ENCODE measurements around the gene ACTG1.

The ACTG1 gene

GRCh38 chr17:81470944-81471817 lies 41.4 kb downstream of the ACTG1 start:
- Mint-ChIP-seq H3K27ac (no peak overlapping the region), H3K27me3 (peaks cover 3% of the 10 kb centered on the region), H3K4me3 (no peak overlapping the region), H3K4me1 (no peaks in the 10 kb centered on the region), H3K9me3 (no peaks in the 10 kb centered on the region), H3K36me3 (no peaks in the 10 kb centered on the region)
- no peak for DNase-seq (ENCODE audit: low spot score in 2 of 2)
- ATAC-seq (ENCODE audit: low read depth) = no peak

DNA sequence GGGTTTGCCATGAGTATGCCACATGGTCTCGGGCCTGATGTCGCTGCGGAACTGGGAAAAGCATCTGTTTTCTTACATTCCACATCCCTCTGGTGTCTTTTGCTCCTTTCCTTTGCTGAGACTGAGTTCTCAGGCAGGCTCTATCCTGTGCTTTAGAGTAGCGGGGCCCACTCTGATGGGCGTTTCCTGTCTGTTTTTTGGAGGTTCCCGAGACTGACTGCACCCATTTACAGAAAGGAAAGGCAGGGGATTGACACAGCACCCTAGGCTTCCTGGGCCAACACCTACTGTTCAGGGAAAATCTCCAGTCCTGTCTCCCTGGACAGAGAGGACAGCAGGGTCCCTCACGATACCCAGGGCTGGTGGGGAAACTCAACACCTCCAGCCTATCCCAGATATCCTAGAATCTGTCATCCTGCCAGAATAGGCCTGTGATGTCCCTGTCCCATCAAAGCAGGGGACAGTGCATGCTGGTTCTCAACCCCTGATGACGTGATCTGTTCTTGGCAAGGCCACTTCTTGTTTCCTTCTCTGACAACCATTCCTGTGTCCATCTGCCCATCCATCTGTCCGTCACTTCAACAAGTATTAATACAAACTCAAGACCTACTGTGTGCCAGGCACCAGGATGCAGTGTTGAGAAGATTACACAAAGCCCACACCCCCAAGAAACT lies 42.2 kb downstream of the ACTG1 start:
- H3K27ac Mint-ChIP-seq = no peak overlapping the region
- DNase-seq (ENCODE audit: low spot score in 2 of 2) = no peak
- H3K4me3 Mint-ChIP-seq = no peak overlapping the region
- no peaks in the 10 kb centered on the region for H3K36me3 Mint-ChIP-seq
- no peaks in the 10 kb centered on the region for H3K4me1 Mint-ChIP-seq
- H3K9me3 Mint-ChIP-seq = no peaks in the 10 kb centered on the region
- H3K27me3 Mint-ChIP-seq = peaks cover 3% of the 10 kb centered on the region
- ATAC-seq (ENCODE audit: low read depth) = no peak

DNA sequence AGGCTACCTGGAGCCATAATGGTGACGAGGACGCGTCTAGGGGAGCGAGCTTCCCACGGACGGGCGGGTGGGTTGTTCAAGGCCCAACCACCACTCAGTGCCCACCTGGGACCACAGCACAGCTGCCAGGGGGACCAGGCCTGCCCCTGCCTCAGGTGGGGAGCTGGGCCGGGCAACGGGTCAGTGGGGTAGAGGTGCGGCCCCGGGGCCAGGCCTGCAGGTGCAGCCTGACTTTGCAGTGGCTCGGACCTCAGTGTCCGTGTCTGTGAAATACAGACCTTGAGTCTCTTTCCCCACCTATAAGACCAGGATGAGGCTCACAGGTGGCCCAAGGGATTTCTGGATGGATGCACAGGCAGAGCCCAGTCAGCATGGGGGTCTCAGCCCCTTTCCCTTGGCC lies 43.3 kb downstream of the ACTG1 start:
- no peak overlapping the region for H3K27ac Mint-ChIP-seq
- no peaks in the 10 kb centered on the region for H3K36me3 Mint-ChIP-seq
- no peak overlapping the region for H3K4me3 Mint-ChIP-seq
- H3K9me3 Mint-ChIP-seq = no peaks in the 10 kb centered on the region
- no peak for ATAC-seq (ENCODE audit: low read depth)
- no peak for DNase-seq (ENCODE audit: low spot score in 2 of 2)
- peaks cover 2% of the 10 kb centered on the region for H3K4me1 Mint-ChIP-seq
- peaks cover 5% of the 10 kb centered on the region for H3K27me3 Mint-ChIP-seq

GRCh38 chr17:81468770-81469121 lies 43.9 kb downstream of the ACTG1 start:
- peaks cover 4% of the 10 kb centered on the region for H3K4me1 Mint-ChIP-seq
- no peak overlapping the region for H3K4me3 Mint-ChIP-seq
- no peak for DNase-seq (ENCODE audit: low spot score in 2 of 2)
- H3K9me3 Mint-ChIP-seq = no peaks in the 10 kb centered on the region
- H3K27me3 Mint-ChIP-seq = peaks cover 3% of the 10 kb centered on the region
- no peak overlapping the region for H3K27ac Mint-ChIP-seq
- H3K36me3 Mint-ChIP-seq = no peaks in the 10 kb centered on the region
- ATAC-seq (ENCODE audit: low read depth) = no peak

DNA sequence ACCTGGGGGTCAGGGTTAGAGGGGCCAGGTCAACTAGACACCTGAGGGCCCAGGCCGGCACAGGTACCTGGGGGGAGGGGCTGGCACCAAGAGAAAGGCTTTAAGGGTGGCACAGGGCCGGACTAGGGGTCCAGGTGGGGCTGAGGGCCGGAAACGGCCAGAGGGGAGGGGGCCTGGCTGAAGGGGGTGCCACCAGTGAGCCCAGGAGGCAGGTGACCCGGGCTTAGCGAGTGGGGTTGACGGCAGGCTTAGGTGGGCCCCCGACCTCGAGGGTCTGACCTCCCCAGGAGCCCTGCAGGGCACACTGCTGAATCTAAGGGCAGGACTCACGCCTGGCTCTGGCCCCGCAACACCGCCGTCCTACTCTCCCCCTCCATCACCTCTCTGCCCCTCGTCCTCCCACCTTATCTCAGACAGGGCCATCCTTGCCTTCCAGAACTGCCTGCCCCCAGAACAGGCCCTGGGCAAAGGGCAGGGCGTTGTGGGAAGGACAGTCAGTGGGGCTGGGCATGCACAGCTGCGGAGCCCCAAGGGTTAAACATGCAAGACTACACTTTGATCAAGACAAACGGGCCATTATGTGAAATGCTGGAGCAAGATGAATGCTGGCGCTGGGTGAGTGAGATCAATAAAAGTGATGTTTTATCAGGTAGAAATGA lies 44.4 kb downstream of the ACTG1 start:
- Mint-ChIP-seq H3K4me3 (no peak overlapping the region), H3K36me3 (no peaks in the 10 kb centered on the region), H3K27me3 (peaks cover 2% of the 10 kb centered on the region), H3K4me1 (peaks cover 4% of the 10 kb centered on the region), H3K9me3 (no peaks in the 10 kb centered on the region), H3K27ac (no peak overlapping the region)
- ATAC-seq (ENCODE audit: low read depth) (no peak), DNase-seq (ENCODE audit: low spot score in 2 of 2) (no peak)

DNA sequence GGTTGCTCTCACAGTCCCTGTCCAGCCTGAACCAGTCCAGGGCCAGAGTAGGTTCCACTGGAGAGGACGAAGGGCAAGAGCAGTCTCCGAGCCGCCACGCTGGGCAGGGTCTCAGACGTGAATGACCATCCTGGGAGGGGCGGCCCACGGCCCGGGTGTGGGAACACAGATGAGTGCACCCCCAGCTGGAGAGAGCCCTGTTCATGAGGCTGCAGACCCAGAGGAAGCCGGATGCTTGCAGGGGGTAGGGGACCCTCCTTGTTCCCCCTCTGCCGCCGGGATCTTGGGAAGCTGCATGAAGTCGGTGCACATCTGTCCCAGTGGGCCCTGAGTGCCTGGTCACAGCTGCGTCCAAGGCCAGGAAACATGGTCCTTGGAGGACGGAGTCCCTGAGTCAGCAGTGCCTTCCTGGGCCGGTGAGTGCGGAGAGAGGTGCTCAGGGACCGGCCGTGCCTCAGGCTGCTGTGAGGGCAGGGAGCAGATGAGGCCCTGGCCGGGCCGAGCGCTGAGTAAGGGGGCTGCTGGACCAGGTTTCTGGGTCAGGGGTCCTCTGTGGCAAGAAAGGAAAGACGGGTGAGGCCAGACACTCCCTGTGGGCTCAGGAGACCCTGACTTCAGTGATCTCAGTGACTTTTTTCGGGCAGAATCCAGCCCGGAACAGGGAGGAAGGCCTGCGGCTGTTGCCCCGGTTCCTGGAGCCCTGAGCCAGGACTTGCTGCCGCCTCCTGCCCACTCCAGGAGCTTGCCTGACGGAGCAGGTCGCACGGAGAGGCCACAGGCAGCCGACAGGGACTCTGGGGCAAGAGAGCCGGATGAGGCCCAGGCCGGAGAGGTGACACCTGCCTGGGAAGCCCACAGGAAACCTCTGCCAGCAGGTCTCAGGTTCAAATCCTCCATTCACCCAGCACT lies 45.8 kb downstream of the ACTG1 start:
- H3K4me3 Mint-ChIP-seq = no peak overlapping the region
- DNase-seq (ENCODE audit: low spot score in 2 of 2) (no peak), ATAC-seq (ENCODE audit: low read depth) (no peak)
- no peaks in the 10 kb centered on the region for H3K36me3 Mint-ChIP-seq
- H3K27ac Mint-ChIP-seq = no peak overlapping the region
- H3K9me3 Mint-ChIP-seq = no peaks in the 10 kb centered on the region
- H3K27me3 Mint-ChIP-seq = peaks cover 2% of the 10 kb centered on the region
- peaks cover 4% of the 10 kb centered on the region for H3K4me1 Mint-ChIP-seq

DNA sequence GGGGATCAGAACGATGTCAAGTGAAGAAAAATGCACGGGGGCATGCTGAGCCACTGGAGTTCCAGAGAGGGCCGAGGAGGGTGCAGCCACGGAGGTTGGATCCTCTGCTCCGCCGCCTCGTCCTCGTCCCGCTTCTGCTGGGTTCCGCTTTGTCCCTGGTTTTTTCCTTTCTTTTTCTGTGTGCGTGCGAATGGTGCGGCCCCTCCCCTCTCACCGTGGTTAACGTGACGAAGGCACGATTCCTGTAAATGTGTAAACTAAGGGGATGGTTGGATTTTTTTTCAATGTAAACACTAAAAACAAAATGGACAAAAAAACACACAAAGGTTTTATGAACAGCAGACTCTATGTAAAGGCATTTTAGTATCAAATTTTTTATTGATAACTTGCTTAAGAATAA lies 46.7 kb downstream of the ACTG1 start:
- H3K4me1 Mint-ChIP-seq = peaks cover 4% of the 10 kb centered on the region
- no peaks in the 10 kb centered on the region for H3K36me3 Mint-ChIP-seq
- peaks cover 2% of the 10 kb centered on the region for H3K27me3 Mint-ChIP-seq
- H3K27ac Mint-ChIP-seq = no peak overlapping the region
- H3K9me3 Mint-ChIP-seq = no peaks in the 10 kb centered on the region
- no peak for ATAC-seq (ENCODE audit: low read depth)
- H3K4me3 Mint-ChIP-seq = no peak overlapping the region
- no peak for DNase-seq (ENCODE audit: low spot score in 2 of 2)

DNA sequence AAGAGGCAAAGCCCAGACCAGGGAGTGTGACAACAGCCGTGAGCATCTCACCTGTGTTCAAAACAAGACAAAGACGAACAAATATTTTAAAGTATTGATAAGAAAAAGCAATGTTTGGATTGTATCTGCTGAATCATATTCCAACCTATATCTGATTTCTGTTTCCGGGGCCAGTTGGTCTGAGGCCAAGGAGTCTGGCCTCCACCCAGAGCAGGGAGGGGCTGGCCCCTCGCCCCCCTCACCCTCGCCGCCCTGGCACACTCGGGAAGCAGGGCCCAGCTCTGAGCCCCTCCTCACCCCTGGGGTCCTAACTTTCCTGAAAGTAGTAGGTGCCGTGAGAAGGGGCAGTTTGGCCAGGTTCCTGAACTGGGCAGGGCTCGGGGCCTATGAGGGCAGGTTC lies 48.0 kb downstream of the ACTG1 start:
- Mint-ChIP-seq H3K9me3 (no peaks in the 10 kb centered on the region), H3K27me3 (peaks cover 2% of the 10 kb centered on the region)
- ATAC-seq (ENCODE audit: low read depth) = no peak

DNA sequence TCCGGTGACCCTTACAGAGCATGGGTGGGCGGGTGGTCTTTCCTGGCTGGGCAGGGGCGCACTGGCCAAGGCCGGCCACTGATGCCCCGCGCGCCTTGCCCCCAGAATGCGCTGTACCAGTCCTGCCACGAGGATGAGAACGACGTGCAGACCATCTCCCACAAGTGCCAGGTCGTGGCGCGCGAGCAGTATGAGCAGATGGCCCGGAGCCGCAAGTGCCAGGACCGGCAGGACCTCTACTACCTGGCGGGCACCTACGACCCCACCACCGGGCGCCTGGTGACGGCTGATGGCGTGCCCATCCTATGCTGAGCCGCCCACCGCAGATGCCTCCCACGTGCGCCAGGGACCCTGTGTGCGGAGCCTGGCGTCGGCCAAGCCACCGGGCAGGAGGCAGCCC lies 49.1 kb downstream of the ACTG1 start:
- Mint-ChIP-seq H3K9me3 (no peaks in the 10 kb centered on the region), H3K27ac (no peak overlapping the region), H3K36me3 (no peaks in the 10 kb centered on the region), H3K4me1 (peaks cover 4% of the 10 kb centered on the region), H3K27me3 (peaks cover 4% of the 10 kb centered on the region), H3K4me3 (no peak overlapping the region)
- ATAC-seq (ENCODE audit: low read depth) (no peak), DNase-seq (ENCODE audit: low spot score in 2 of 2) (no peak)

More for the DNA sequence above, 48.0 kb downstream of the ACTG1 start:
- peaks cover 4% of the 10 kb centered on the region for H3K4me1 Mint-ChIP-seq
- H3K4me3 Mint-ChIP-seq = no peak overlapping the region
- no peak overlapping the region for H3K27ac Mint-ChIP-seq
- no peaks in the 10 kb centered on the region for H3K36me3 Mint-ChIP-seq
- no peak for DNase-seq (ENCODE audit: low spot score in 2 of 2)

DNA sequence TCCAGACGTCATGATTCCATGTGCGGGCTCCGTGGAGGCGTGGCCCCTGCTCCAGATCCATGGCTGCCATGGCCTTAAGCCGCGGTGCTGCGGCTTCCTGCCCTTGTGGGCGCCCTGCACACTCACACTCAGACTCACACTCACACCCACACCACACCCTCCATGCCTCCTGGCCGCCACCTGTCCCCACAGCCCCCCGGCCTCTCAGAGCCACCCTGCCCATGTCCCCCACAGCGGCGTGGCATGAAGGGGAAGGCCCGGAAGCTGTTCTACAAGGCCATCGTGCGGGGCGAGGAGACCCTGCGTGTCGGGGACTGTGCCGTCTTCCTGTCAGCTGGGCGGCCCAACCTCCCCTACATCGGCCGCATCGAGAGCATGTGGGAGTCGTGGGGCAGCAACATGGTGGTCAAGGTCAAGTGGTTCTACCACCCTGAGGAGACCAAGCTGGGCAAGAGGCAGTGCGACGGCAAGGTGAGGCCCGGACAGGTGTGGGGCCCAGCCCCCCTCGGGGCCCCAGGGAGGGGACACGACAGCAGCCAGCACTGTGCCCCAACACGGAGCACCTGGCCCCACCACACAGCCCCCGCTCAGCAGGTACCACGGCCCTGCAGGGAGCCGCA lies 50.0 kb downstream of the ACTG1 start:
- Mint-ChIP-seq H3K9me3 (no peaks in the 10 kb centered on the region), H3K36me3 (no peaks in the 10 kb centered on the region), H3K27me3 (peaks cover 4% of the 10 kb centered on the region), H3K27ac (no peak overlapping the region), H3K4me1 (peaks cover 4% of the 10 kb centered on the region), H3K4me3 (no peak overlapping the region)
- ATAC-seq (ENCODE audit: low read depth) (no peak), DNase-seq (ENCODE audit: low spot score in 2 of 2) (no peak)

DNA sequence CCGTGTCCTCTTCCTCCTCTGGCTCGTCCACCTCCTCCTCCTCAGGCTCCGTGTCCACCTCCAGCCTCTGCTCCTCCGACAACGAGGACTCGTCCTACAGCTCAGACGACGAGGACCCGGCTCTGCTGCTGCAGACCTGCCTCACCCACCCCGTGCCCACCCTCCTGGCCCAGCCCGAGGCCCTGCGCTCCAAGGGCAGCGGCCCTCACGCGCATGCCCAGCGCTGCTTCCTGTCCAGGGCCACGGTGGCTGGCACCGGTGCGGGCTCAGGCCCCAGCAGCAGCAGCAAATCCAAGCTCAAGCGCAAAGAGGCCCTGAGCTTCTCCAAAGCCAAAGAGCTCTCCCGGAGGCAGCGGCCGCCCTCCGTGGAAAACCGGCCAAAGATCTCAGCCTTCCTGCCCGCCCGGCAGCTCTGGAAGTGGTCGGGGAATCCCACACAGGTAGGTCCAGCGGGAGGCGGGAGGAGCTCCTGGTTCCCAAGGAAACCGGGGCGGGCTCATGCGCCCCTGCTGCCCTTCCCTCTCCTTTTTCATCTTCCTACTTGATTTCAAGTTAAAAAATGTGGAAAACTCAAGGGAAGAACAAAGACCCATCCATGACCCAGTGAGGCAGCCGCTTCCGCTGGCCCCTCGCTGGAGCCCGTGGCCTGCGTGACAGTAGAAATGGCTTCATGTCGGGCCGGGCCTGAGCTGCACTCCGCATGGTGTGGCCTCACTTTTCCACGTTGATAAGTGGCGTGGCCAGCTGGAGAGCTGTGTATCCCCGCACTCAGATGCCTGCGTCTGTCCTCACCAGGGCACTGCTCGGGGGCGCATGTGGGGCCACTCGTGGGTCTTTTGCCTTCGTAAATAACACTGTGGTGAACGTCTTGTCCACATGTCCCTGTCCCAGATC lies 50.7 kb downstream of the ACTG1 start:
- Mint-ChIP-seq H3K36me3 (no peaks in the 10 kb centered on the region), H3K4me1 (peaks cover 4% of the 10 kb centered on the region), H3K27me3 (peaks cover 7% of the 10 kb centered on the region), H3K27ac (no peak overlapping the region), H3K9me3 (no peaks in the 10 kb centered on the region), H3K4me3 (no peak overlapping the region)
- DNase-seq (ENCODE audit: low spot score in 2 of 2) (no peak), ATAC-seq (ENCODE audit: low read depth) (no peak)

- Mint-ChIP-seq H3K27me3 (peaks cover 7% of the 10 kb centered on the region), H3K27ac (no peak overlapping the region), H3K36me3 (no peaks in the 10 kb centered on the region), H3K9me3 (no peaks in the 10 kb centered on the region), H3K4me1 (peaks cover 4% of the 10 kb centered on the region), H3K4me3 (no peak overlapping the region)
- DNase-seq (ENCODE audit: low spot score in 2 of 2) (no peak), ATAC-seq (ENCODE audit: low read depth) (no peak)
Measured at GRCh38 chr17:81460856-81461460, 51.6 kb downstream of the ACTG1 start.
